PC-3 (cell line): Measurements from ENCODE around the gene RAB3IP.

Experiments used
- EZH2 ChIP-seq: fragments of 300-600 bp; sonication (generic); IDR thresholded peaks from one replicate; pipeline ENCODE4 v1.6.1; 2017; ENCODE audit warnings: antibody characterized with exemption, mild to moderate bottlenecking, low read length; ENCODE audit not compliant: unreplicated experiment
- TF ChIP-seq, protein P1 (sequence below): fragments of 300-600 bp; sonication (generic); conservative IDR thresholded peaks from 2 replicates; pipeline ENCODE4 v1.5.1; 2017; ENCODE audit warnings: antibody characterized with exemption, low read depth, mild to moderate bottlenecking, low read length

DNA sequence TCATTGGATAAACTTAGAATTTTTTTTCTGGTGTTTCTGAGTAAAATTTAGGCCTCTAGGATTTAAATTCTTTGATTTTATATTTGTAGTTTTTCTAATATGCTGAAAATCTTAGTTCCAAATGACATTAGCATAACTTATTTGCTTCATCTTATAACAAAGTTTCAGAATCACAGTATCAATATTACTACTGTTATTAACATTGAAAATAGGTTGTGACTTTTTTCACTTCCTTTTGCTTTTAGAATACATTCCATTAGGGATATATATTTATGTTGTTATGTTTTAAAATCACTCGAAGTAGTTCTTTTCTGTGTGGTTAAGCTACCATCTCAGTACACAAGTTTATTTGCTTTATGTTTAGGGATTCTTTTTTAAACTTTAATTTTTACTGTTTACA lies 12.8 kb downstream of the RAB3IP start:
- TF ChIP-seq, protein P1, sequence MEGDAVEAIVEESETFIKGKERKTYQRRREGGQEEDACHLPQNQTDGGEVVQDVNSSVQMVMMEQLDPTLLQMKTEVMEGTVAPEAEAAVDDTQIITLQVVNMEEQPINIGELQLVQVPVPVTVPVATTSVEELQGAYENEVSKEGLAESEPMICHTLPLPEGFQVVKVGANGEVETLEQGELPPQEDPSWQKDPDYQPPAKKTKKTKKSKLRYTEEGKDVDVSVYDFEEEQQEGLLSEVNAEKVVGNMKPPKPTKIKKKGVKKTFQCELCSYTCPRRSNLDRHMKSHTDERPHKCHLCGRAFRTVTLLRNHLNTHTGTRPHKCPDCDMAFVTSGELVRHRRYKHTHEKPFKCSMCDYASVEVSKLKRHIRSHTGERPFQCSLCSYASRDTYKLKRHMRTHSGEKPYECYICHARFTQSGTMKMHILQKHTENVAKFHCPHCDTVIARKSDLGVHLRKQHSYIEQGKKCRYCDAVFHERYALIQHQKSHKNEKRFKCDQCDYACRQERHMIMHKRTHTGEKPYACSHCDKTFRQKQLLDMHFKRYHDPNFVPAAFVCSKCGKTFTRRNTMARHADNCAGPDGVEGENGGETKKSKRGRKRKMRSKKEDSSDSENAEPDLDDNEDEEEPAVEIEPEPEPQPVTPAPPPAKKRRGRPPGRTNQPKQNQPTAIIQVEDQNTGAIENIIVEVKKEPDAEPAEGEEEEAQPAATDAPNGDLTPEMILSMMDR = no peak
- no peak for TF ChIP-seq EZH2
